Melanocyte of skin (primary cell): ENCODE results near the gene ETDA. TPM values are rescaled to one million over a fixed set of nuclear protein-coding genes. Genes with fewer than 3 reads are reported as not detected.

ENCODE experiments used
- total RNA-seq, 2 donors: library from RNA; depleted of rRNA; stranded (reverse); fragments of >200 nt; gene quantifications; 2 replicates each; pipeline ENCODE4 v1.2.3, GENCODE V29; 2012

The ETDA gene
- not detected for total RNA-seq

GRCh38 chrX:135252011-135252518 is at the start of gene ETDA:
Gene ETDA, plus strand, starts transcription at chrX:135252061. Its CDS starts 1,216 bp downstream, at chrX:135253277.

Other genes starting within 250 kb of the ETDA start
- gene RTL8B, start 229.5 kb upstream of the ETDA start, total RNA-seq = 1 to 10 TPM; 3.8 to 4.0 TPM
- gene RTL8C, start 219.7 kb upstream of the ETDA start, total RNA-seq = 10 to 100 TPM; 30.3 to 36.1 TPM
- 1 to 10 TPM; 6.9 to 7.7 TPM for gene RTL8A, start 199.9 kb upstream of the ETDA start, total RNA-seq
- gene SMIM10L2B, start 153.3 kb upstream of the ETDA start, total RNA-seq = 1 to 10 TPM in 1 of 2 donors, under 1 TPM in 1; 0.67 to 1.4 TPM
- gene ETDB, start 131.5 kb upstream of the ETDA start, total RNA-seq = not detected
- not detected for gene CT55, start 80.7 kb upstream of the ETDA start, total RNA-seq
- gene ETDC, start 57.4 kb downstream of the ETDA start, total RNA-seq = not detected
- gene ZNF75D, start 92.0 kb downstream of the ETDA start, total RNA-seq = 1 to 10 TPM; 5.7 to 6.2 TPM
- 1 to 10 TPM; 8.0 to 10.0 TPM for gene ZNF449, start 92.7 kb downstream of the ETDA start, total RNA-seq
- gene SMIM10L2A, start 169.9 kb downstream of the ETDA start, total RNA-seq = under 1 TPM; under 0.01 TPM